ENCODE data around the gene RABL6. TPM values are rescaled to one million over a fixed set of nuclear protein-coding genes. Genes with fewer than 3 reads are reported as not detected.
"Not testable (repeated sequence)": the region's sequence is repeated elsewhere in the genome, so short reads cannot be mapped to it uniquely, and the experiment has no call there.

The RABL6 gene
- total and polyA plus RNA-seq, 2 of the 4 experiments (the other 2 are of a cell fraction), result 37.1 to 47.5 TPM

DNA sequence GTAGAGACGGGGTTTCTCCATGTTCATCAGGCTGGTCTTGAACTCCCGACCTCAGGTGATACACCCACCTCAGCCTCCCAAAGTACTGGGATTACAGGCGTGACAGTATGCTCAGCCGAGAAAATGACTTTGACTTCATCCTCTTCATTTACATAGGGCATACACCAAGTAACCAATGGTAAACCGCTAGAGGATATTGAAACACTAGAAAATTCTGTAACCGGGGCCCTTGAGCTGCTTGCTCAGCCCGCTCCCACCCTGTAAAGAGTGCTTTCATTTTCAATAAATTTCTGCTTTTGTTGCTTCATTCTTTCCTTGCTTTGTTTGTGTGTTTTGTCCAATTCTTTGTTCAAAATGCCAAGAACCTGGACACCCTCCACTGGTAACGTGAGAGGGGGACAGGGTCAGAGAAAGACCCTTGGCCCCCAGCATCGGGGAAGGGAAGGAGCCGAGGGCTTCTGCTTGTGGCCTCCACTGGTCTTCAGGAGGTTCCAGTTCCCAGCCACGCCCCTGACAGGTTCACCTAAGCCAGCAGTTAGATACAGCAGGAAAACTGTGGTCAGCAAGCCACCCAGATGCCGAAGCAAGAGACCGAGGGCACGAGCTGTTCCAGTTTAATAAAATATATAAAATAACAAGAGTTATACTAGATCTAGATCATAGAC lies 41.9 kb upstream of the RABL6 start:
- H2AK9ac ChIP-seq (replicated peaks; ENCODE audit: low read depth, low read length, poor library complexity); H3K9me3 ChIP-seq (ENCODE audit: control insufficient read depth, insufficient read depth, low read length); H2BK20ac ChIP-seq (ENCODE audit: low read depth, low read length); H2AK5ac ChIP-seq (ENCODE audit: low read depth, low read length); ATAC-seq (ENCODE audit: low read depth); H3K36me3 ChIP-seq (ENCODE audit: control insufficient read depth, insufficient read depth, low read length); BruUV-seq (replicated peaks); H3K14ac ChIP-seq (replicated peaks; ENCODE audit: low read depth, low read length); H3K18ac ChIP-seq (ENCODE audit: low read depth, low read length); H2BK120ac ChIP-seq (ENCODE audit: low read depth, low read length); dilution Hi-C loops (cut with HindIII; ENCODE audit: low sequenced_read_pairs, unreplicated experiment); H4K5ac ChIP-seq (ENCODE audit: low read depth, low read length); H4K91ac ChIP-seq (ENCODE audit: insufficient read depth, low read depth, low read length); in situ Hi-C loops (cut with MboI; ENCODE audit: low sequenced_read_pairs); DNase-seq; H2AFZ ChIP-seq (replicated peaks; ENCODE audit: low read length, poor library complexity); H3K4ac ChIP-seq (ENCODE audit: low read depth, low read length); H4K20me1 ChIP-seq (ENCODE audit: insufficient read depth, low read length); H4K8ac ChIP-seq (ENCODE audit: low read depth in 2 of 2, low read length in 2 of 2); H3K79me1 ChIP-seq (ENCODE audit: low read depth in 1 of 2, low read length in 2 of 2); POLR2A ChIA-PET (ENCODE audit: unreplicated experiment); H2BK15ac ChIP-seq (ENCODE audit: low read depth, low read length); H3K23ac ChIP-seq (ENCODE audit: low read depth, low read length); H3K9ac ChIP-seq (ENCODE audit: low read depth, low read length); H3K27ac ChIP-seq (ENCODE audit: insufficient read depth, low read length); H3K9me1 ChIP-seq (ENCODE audit: insufficient read depth, low read length); H3K4me1 ChIP-seq (ENCODE audit: control insufficient read depth, insufficient read depth, low read length); H3K27me3 ChIP-seq (ENCODE audit: control insufficient read depth, insufficient read depth, low read length); H3K4me3 ChIP-seq (ENCODE audit: insufficient read depth, low read depth, low read length); H3K56ac ChIP-seq (ENCODE audit: extremely low read depth, insufficient read depth, low read length); H2BK5ac ChIP-seq (ENCODE audit: low read depth, low read length, poor library complexity, severe bottlenecking); H3K4me2 ChIP-seq (ENCODE audit: low read depth, low read length): not testable (repeated sequence)
- intact Hi-C loops (cut with micrococcal nuclease), result loop anchor here (2.0 kb wide), 1 partner anchor 15 kb away; no protein-coding TSS in a partner anchor
- WGBS, 2 experiments (ENCODE audit: extremely low coverage in 2 of 2, insufficient read length in 1 of 2), result 73% methylated on average over 3 of the region's 14 CpGs; no CpG with 5 or more reads in 1 of the 2 experiments
- CTCF ChIA-PET, result interaction anchor here (0.8 to 1.1 kb wide), 2 partner anchors 13 to 780 kb away, joined by 3 read pairs; no protein-coding TSS in a partner anchor

Data from IMR-90 (cell line).